ENCODE data around the gene ADGRG6.

DNA sequence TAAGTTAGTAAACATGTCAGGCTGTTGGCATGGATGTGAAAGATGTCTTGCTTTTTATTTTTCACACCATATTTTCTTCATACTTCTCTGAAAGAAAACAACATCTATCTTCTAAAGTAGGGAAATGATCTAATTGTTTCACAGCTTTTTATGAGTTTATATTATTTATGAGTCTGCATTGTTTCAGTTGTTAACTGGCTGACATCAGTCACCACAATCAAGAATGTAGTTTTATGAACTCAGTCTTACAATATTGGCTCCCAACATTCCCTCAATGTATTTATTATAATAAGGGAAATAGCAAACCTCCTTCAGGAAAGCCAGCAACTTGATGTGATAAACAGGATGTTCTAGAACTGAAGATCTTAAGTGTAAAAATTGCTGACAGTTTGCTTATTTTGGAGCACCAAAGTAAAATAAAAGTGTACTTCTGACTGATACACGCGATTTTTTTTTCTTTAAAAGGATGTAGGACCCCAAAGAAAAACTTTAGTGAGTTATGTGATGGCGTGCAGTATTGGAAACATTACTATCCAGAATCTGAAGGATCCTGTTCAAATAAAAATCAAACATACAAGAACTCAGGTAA is 106.0 kb downstream of the ADGRG6 start:
- TF ChIP-seq ZNF184 (tag by site-specific recombination; IDR thresholded peaks at IDR 0.05) (no peak), ZNF529 (tag by site-specific recombination; IDR thresholded peaks at IDR 0.05; ENCODE audit: insufficient replicate concordance) (no peak), ZNF2 (tag by site-specific recombination; IDR thresholded peaks at IDR 0.05) (no peak), YY1 (tag by site-specific recombination; IDR thresholded peaks at IDR 0.05) (no peak), ZNF423 (tag by site-specific recombination; IDR thresholded peaks at IDR 0.05) (no peak)
- TF ChIP-seq, protein P1, sequence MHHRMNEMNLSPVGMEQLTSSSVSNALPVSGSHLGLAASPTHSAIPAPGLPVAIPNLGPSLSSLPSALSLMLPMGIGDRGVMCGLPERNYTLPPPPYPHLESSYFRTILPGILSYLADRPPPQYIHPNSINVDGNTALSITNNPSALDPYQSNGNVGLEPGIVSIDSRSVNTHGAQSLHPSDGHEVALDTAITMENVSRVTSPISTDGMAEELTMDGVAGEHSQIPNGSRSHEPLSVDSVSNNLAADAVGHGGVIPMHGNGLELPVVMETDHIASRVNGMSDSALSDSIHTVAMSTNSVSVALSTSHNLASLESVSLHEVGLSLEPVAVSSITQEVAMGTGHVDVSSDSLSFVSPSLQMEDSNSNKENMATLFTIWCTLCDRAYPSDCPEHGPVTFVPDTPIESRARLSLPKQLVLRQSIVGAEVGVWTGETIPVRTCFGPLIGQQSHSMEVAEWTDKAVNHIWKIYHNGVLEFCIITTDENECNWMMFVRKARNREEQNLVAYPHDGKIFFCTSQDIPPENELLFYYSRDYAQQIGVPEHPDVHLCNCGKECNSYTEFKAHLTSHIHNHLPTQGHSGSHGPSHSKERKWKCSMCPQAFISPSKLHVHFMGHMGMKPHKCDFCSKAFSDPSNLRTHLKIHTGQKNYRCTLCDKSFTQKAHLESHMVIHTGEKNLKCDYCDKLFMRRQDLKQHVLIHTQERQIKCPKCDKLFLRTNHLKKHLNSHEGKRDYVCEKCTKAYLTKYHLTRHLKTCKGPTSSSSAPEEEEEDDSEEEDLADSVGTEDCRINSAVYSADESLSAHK (tag by site-specific recombination; IDR thresholded peaks at IDR 0.05): no peak
- TF ChIP-seq, protein P2, sequence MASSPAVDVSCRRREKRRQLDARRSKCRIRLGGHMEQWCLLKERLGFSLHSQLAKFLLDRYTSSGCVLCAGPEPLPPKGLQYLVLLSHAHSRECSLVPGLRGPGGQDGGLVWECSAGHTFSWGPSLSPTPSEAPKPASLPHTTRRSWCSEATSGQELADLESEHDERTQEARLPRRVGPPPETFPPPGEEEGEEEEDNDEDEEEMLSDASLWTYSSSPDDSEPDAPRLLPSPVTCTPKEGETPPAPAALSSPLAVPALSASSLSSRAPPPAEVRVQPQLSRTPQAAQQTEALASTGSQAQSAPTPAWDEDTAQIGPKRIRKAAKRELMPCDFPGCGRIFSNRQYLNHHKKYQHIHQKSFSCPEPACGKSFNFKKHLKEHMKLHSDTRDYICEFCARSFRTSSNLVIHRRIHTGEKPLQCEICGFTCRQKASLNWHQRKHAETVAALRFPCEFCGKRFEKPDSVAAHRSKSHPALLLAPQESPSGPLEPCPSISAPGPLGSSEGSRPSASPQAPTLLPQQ (tag by site-specific recombination; IDR thresholded peaks at IDR 0.05): no peak
- TF ChIP-seq, protein P3, sequence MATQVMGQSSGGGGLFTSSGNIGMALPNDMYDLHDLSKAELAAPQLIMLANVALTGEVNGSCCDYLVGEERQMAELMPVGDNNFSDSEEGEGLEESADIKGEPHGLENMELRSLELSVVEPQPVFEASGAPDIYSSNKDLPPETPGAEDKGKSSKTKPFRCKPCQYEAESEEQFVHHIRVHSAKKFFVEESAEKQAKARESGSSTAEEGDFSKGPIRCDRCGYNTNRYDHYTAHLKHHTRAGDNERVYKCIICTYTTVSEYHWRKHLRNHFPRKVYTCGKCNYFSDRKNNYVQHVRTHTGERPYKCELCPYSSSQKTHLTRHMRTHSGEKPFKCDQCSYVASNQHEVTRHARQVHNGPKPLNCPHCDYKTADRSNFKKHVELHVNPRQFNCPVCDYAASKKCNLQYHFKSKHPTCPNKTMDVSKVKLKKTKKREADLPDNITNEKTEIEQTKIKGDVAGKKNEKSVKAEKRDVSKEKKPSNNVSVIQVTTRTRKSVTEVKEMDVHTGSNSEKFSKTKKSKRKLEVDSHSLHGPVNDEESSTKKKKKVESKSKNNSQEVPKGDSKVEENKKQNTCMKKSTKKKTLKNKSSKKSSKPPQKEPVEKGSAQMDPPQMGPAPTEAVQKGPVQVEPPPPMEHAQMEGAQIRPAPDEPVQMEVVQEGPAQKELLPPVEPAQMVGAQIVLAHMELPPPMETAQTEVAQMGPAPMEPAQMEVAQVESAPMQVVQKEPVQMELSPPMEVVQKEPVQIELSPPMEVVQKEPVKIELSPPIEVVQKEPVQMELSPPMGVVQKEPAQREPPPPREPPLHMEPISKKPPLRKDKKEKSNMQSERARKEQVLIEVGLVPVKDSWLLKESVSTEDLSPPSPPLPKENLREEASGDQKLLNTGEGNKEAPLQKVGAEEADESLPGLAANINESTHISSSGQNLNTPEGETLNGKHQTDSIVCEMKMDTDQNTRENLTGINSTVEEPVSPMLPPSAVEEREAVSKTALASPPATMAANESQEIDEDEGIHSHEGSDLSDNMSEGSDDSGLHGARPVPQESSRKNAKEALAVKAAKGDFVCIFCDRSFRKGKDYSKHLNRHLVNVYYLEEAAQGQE (tag by site-specific recombination; IDR thresholded peaks at IDR 0.05): no peak
- TF ChIP-seq, protein P4, sequence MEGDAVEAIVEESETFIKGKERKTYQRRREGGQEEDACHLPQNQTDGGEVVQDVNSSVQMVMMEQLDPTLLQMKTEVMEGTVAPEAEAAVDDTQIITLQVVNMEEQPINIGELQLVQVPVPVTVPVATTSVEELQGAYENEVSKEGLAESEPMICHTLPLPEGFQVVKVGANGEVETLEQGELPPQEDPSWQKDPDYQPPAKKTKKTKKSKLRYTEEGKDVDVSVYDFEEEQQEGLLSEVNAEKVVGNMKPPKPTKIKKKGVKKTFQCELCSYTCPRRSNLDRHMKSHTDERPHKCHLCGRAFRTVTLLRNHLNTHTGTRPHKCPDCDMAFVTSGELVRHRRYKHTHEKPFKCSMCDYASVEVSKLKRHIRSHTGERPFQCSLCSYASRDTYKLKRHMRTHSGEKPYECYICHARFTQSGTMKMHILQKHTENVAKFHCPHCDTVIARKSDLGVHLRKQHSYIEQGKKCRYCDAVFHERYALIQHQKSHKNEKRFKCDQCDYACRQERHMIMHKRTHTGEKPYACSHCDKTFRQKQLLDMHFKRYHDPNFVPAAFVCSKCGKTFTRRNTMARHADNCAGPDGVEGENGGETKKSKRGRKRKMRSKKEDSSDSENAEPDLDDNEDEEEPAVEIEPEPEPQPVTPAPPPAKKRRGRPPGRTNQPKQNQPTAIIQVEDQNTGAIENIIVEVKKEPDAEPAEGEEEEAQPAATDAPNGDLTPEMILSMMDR (tag by site-specific recombination; IDR thresholded peaks at IDR 0.05): no peak
- TF ChIP-seq, protein P5, sequence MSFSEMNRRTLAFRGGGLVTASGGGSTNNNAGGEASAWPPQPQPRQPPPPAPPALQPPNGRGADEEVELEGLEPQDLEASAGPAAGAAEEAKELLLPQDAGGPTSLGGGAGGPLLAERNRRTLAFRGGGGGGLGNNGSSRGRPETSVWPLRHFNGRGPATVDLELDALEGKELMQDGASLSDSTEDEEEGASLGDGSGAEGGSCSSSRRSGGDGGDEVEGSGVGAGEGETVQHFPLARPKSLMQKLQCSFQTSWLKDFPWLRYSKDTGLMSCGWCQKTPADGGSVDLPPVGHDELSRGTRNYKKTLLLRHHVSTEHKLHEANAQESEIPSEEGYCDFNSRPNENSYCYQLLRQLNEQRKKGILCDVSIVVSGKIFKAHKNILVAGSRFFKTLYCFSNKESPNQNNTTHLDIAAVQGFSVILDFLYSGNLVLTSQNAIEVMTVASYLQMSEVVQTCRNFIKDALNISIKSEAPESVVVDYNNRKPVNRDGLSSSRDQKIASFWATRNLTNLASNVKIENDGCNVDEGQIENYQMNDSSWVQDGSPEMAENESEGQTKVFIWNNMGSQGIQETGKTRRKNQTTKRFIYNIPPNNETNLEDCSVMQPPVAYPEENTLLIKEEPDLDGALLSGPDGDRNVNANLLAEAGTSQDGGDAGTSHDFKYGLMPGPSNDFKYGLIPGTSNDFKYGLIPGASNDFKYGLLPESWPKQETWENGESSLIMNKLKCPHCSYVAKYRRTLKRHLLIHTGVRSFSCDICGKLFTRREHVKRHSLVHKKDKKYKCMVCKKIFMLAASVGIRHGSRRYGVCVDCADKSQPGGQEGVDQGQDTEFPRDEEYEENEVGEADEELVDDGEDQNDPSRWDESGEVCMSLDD (tag by site-specific recombination; IDR thresholded peaks at IDR 0.05): no peak
- TF ChIP-seq, protein P6, sequence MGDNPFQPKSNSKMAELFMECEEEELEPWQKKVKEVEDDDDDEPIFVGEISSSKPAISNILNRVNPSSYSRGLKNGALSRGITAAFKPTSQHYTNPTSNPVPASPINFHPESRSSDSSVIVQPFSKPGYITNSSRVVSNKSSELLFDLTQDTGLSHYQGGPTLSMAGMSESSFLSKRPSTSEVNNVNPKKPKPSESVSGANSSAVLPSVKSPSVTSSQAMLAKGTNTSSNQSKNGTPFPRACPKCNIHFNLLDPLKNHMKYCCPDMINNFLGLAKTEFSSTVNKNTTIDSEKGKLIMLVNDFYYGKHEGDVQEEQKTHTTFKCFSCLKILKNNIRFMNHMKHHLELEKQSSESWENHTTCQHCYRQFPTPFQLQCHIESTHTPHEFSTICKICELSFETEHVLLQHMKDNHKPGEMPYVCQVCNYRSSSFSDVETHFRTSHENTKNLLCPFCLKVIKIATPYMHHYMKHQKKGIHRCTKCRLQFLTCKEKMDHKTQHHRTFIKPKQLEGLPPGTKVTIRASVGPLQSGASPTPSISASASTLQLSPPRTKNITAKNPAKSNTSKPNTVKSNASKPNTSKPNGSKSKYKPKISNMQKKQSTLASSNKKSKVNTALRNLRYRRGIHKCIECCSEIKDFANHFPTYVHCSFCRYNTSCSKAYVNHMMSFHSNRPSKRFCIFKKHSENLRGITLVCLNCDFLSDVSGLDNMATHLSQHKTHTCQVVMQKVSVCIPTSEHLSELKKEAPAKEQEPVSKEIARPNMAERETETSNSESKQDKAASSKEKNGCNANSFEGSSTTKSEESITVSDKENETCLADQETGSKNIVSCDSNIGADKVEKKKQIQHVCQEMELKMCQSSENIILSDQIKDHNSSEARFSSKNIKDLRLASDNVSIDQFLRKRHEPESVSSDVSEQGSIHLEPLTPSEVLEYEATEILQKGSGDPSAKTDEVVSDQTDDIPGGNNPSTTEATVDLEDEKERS (tag by site-specific recombination; IDR thresholded peaks at IDR 0.05): no peak
- TF ChIP-seq, protein P7, sequence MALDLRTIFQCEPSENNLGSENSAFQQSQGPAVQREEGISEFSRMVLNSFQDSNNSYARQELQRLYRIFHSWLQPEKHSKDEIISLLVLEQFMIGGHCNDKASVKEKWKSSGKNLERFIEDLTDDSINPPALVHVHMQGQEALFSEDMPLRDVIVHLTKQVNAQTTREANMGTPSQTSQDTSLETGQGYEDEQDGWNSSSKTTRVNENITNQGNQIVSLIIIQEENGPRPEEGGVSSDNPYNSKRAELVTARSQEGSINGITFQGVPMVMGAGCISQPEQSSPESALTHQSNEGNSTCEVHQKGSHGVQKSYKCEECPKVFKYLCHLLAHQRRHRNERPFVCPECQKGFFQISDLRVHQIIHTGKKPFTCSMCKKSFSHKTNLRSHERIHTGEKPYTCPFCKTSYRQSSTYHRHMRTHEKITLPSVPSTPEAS (tag by site-specific recombination; IDR thresholded peaks at IDR 0.05): no peak
